ENCODE results near the gene QSOX2. TPM values are rescaled to one million over a fixed set of nuclear protein-coding genes. Genes with fewer than 3 reads are reported as not detected.

Gene QSOX2
- total and polyA plus RNA-seq, 8 donors, result 6.8 to 19.1 (median 10.9) TPM

- intact Hi-C loops (cut with DNase I), result loop anchor here in 1 of 3 donors (10.0 kb wide), 2 partner anchors 111 to 141 kb away; no protein-coding TSS in a partner anchor
- FAIRE-seq (no peak), ATAC-seq (no peak), DNase-seq (peak in 2 of 6 donors; percentile 47 to 59)
- H3K4me3 ChIP-seq, result no peak overlapping the region
- H3K4me1 ChIP-seq, result peaks cover 10 to 12% (median 12%) of the 10 kb centered on the region in 3 donors
- WGBS, 2 donors, result 71 to 88% methylated on average over 26 to 28 of the region's 28 CpGs
- no peak overlapping the region for H3K27ac ChIP-seq
- H3K36me3 ChIP-seq, result no peaks in the 10 kb centered on the region
- H3K9me3 ChIP-seq, result no peaks in the 10 kb centered on the region
- no peak for TF ChIP-seq CTCF (IDR thresholded peaks at IDR 0.05)
- H3K27me3 ChIP-seq, result no peaks in the 10 kb centered on the region
Measured at GRCh38 chr9:136285501-136286358, 40.1 kb upstream of the QSOX2 start.

- TF ChIP-seq CTCF (IDR thresholded peaks at IDR 0.05), result no peak
- H3K4me3 ChIP-seq, result no peak overlapping the region
- 73 to 77% methylated on average over 17 to 19 of the region's 19 CpGs for WGBS, 2 donors
- H3K4me1 ChIP-seq, result peaks cover 10 to 12% (median 12%) of the 10 kb centered on the region in 3 donors
- FAIRE-seq (no peak), DNase-seq (peak in 2 of 6 donors; percentile 47 to 82), ATAC-seq (no peak)
- no peaks in the 10 kb centered on the region for H3K9me3 ChIP-seq
- H3K27me3 ChIP-seq, result no peaks in the 10 kb centered on the region
- H3K27ac ChIP-seq, result no peak overlapping the region
- no peaks in the 10 kb centered on the region for H3K36me3 ChIP-seq
- intact Hi-C loops (cut with DNase I), result loop anchor here in 1 of 3 donors (10.0 kb wide), 2 partner anchors 110 to 140 kb away; no protein-coding TSS in a partner anchor
Measured at GRCh38 chr9:136284951-136285350, 39.3 kb upstream of the QSOX2 start.

- WGBS, 2 donors, result 53 to 61% methylated on average over 22 of the region's 22 CpGs
- Histone ChIP-seq H3K4me1 (peaks cover 10 to 12% (median 12%) of the 10 kb centered on the region in 3 donors), H3K27me3 (no peaks in the 10 kb centered on the region), H3K36me3 (no peaks in the 10 kb centered on the region), H3K27ac (no peak overlapping the region), H3K9me3 (no peaks in the 10 kb centered on the region), H3K4me3 (no peak overlapping the region)
- FAIRE-seq (no peak), DNase-seq (peak in 3 of 6 donors; percentile 37 to 84 (median 50)), ATAC-seq (no peak)
- no peak for TF ChIP-seq CTCF (IDR thresholded peaks at IDR 0.05)
- intact Hi-C loops (cut with DNase I), result loop anchor here in 1 of 3 donors (10.0 kb wide), 2 partner anchors 110 to 140 kb away; no protein-coding TSS in a partner anchor
Measured at GRCh38 chr9:136284311-136284710, 38.7 kb upstream of the QSOX2 start.

- H3K4me3 ChIP-seq, result peak overlapping the region in 2 of 4 donors; percentile 22 to 24
- intact Hi-C loops (cut with DNase I), result loop anchor here in 1 of 3 donors (10.0 kb wide), 2 partner anchors 109 to 139 kb away; no protein-coding TSS in a partner anchor
Measured at GRCh38 chr9:136283291-136284235, 38.0 kb upstream of the QSOX2 start.

More at GRCh38 chr9:136283291-136284235, 38.0 kb upstream of the QSOX2 start:
- Histone ChIP-seq H3K27me3 (no peaks in the 10 kb centered on the region), H3K4me1 (peaks cover 10 to 12% (median 12%) of the 10 kb centered on the region in 3 donors), H3K9me3 (no peaks in the 10 kb centered on the region), H3K27ac (peak overlapping the region; percentile 72 to 88 (median 83)), H3K36me3 (no peaks in the 10 kb centered on the region)
- 10 to 13% methylated on average over 24 to 31 of the region's 32 CpGs for WGBS, 2 donors
- DNase-seq, result peak; percentile 91 to 97 (median 96)
- no peak for FAIRE-seq
- peak; percentile 88 to 94 (median 90) for ATAC-seq
- peak; percentile 75 to 85 (median 83) for TF ChIP-seq CTCF (IDR thresholded peaks at IDR 0.05)

Measured in pancreas (tissue), 10 donors.